Stimulated activated CD8-positive, alpha-beta memory T cell treated with anti-CD3 and anti-CD28 coated beads, Interleukin-12 subunit alpha, Interleukin-12 subunit beta, amount 100 ng/mL, for 24 hours (primary cell): Measurements from ENCODE around the gene KDM5C.
A peak's percentile ranks its signal among the peaks of the same experiment; 100 is the strongest.

Source experiments
- DNase-seq: peaks from one replicate; pipeline ENCODE4 v3.0.0-alpha.2; 2020; ENCODE audit errors: extremely low read depth

Gene KDM5C

GRCh38 chrX:53224860-53225797, at the start of gene KDM5C:
Gene KDM5C (minus strand): TSS chrX:53225207. CDS start chrX:53224889, 318 bp downstream.
- DNase-seq: peak; percentile 61

GRCh38 chrX:53272808-53273337, 47.9 kb upstream of the KDM5C start:
- no peak for DNase-seq

- DNase-seq: no peak
Measured at GRCh38 chrX:53269536-53270107, 44.6 kb upstream of the KDM5C start.

- DNase-seq: no peak
Measured at GRCh38 chrX:53268173-53268572, 43.2 kb upstream of the KDM5C start.

- no peak for DNase-seq
Measured at GRCh38 chrX:53266914-53267313, 41.9 kb upstream of the KDM5C start.

GRCh38 chrX:53265771-53266574, 41.0 kb upstream of the KDM5C start:
- DNase-seq: no peak

GRCh38 chrX:53263597-53264094, 38.6 kb upstream of the KDM5C start:
- DNase-seq: no peak

GRCh38 chrX:53262918-53263394, 37.9 kb upstream of the KDM5C start:
- no peak for DNase-seq

GRCh38 chrX:53262189-53262917, 37.3 kb upstream of the KDM5C start:
- DNase-seq: no peak

GRCh38 chrX:53261355-53261972, 36.5 kb upstream of the KDM5C start:
- DNase-seq: no peak

GRCh38 chrX:53260836-53261235, 35.8 kb upstream of the KDM5C start:
- DNase-seq: no peak

GRCh38 chrX:53257670-53258423, 32.8 kb upstream of the KDM5C start:
- DNase-seq: no peak

GRCh38 chrX:53257166-53257565, 32.2 kb upstream of the KDM5C start:
- no peak for DNase-seq

GRCh38 chrX:53256446-53257041, 31.5 kb upstream of the KDM5C start:
- no peak for DNase-seq

GRCh38 chrX:53255738-53256191, 30.8 kb upstream of the KDM5C start:
- no peak for DNase-seq

GRCh38 chrX:53254570-53255461, 29.8 kb upstream of the KDM5C start:
- no peak for DNase-seq

- no peak for DNase-seq
Measured at GRCh38 chrX:53253293-53254020, 28.4 kb upstream of the KDM5C start.

GRCh38 chrX:53251307-53251706, 26.3 kb upstream of the KDM5C start:
- DNase-seq: no peak
